HUES48 (cell line): ENCODE data around the gene GADL1.

Source experiments
- H3K27ac ChIP-seq: one replicate; pipeline ENCODE4 v1.7.0; 2013; ENCODE audit warnings: low read depth, low read length, inconsistent platforms
- H3K27me3 ChIP-seq: 2 replicates; pipeline ENCODE4 v1.6.1; 2013; ENCODE audit warnings: mild to moderate bottlenecking, low read length; ENCODE audit not compliant: control insufficient read depth, insufficient read depth
- H3K36me3 ChIP-seq: 2 replicates; pipeline ENCODE4 v1.6.1; 2013; ENCODE audit warnings: low read length; ENCODE audit not compliant: control insufficient read depth, insufficient read depth
- H3K4me1 ChIP-seq: 2 replicates; pipeline ENCODE4 v1.6.1; 2013; ENCODE audit warnings: mild to moderate bottlenecking, low read length; ENCODE audit not compliant: control insufficient read depth, insufficient read depth
- H3K4me3 ChIP-seq: 2 replicates; pipeline ENCODE4 v1.5.1; 2013; ENCODE audit warnings: mild to moderate bottlenecking, low read depth, low read length
- H3K9ac ChIP-seq: 2 replicates; pipeline ENCODE4 v1.6.1; 2013; ENCODE audit warnings: mild to moderate bottlenecking, low read depth, low read length, moderate library complexity
- H3K9me3 ChIP-seq: 2 replicates; pipeline ENCODE4 v1.6.1; 2013; ENCODE audit warnings: low read length; ENCODE audit not compliant: control insufficient read depth, insufficient read depth

GADL1 gene

DNA sequence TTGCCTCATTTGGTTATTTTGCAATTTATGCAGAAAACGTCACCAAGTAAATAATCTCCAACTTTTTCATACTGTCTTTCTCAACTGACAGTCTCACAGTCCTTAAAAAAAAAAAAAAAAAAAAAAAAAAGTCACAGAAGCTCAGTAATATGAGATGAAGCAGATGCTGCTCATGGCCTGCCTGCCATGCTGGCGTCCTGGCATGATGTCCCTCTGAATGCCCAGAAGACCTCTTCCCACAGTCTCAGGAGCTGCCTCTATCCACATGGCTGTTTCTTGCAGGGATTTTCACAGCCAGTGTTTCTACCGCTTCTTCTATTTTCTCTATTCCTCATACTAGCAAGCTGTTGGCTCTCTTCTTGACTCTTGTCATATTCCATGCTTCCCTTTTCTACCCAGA is 200.3 kb downstream of the GADL1 start:
- Histone ChIP-seq H3K4me3 (no peak overlapping the region), H3K9ac (no peak overlapping the region), H3K4me1 (peaks cover 30% of the 10 kb centered on the region), H3K36me3 (peaks cover 31% of the 10 kb centered on the region), H3K27ac (no peak overlapping the region), H3K27me3 (no peaks in the 10 kb centered on the region), H3K9me3 (no peaks in the 10 kb centered on the region)

DNA sequence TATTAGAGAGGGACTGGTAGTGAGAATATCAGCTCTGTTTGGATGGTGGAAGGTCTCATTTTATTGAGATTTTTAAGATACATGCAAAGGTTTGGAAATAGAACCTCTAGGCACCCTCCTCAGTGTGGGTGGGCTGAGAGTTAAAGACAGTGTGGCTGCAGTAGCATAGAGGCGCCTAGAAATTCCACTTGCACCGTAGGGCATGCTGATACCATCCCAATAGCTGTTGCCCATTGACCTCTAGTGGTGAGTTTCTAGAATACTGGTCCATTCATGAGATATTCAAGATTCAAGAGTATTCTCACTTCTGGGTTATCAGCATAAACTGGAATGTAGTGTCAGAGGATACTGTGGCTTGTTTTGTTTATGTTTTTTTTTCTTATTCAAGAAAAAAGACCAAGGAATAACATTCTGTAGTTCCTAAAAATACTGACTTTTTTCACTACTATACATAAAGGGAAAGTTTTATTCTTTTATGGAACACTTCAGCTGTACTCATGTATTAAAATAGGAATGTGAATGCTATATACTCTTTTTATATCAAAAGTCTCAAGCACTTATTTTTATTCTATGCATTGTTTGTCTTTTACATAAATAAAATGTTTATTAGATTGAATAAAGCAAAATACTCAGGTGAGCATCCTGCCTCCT is 200.9 kb downstream of the GADL1 start:
- Histone ChIP-seq H3K36me3 (peaks cover 36% of the 10 kb centered on the region), H3K27ac (no peak overlapping the region)

DNA sequence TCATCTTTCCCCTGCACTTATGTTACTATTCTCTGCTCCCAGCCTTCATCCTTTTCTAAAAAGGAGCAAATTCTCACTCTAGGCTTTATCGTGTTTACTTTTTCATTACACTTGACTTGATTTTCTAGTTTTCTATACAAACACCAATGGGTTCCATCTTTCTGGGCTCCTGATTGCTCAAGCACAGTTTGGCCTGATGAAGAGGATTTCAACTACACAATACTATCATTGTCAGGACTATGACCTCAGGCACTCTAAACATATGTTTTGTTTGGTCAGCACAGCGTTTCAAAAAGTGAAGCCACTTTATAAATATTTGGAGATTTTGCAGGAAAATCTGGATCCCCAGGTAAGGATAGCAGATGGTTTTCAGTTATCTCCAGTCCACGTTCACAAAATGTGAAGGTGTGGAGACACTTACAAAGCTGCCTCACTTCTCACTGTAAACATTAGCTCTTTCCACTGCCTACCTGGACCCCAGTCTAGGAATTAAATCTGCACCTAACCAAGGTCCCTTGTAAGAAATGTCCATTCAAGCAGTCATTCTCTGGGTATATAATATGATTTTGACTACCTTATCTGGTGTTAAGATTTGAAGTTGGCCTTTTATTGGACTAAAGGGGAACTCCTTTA is 201.8 kb downstream of the GADL1 start:
- H3K4me1 ChIP-seq = peaks cover 37% of the 10 kb centered on the region

More for the DNA sequence above, 200.9 kb downstream of the GADL1 start:
- no peaks in the 10 kb centered on the region for H3K27me3 ChIP-seq
- peaks cover 30% of the 10 kb centered on the region for H3K4me1 ChIP-seq
- H3K9ac ChIP-seq = no peak overlapping the region
- no peaks in the 10 kb centered on the region for H3K9me3 ChIP-seq
- H3K4me3 ChIP-seq = no peak overlapping the region

GRCh38 chr3:30691944-30692343 is 202.5 kb downstream of the GADL1 start:
- Histone ChIP-seq H3K36me3 (peaks cover 50% of the 10 kb centered on the region), H3K4me3 (no peak overlapping the region), H3K27ac (no peak overlapping the region), H3K9ac (no peak overlapping the region), H3K27me3 (no peaks in the 10 kb centered on the region), H3K9me3 (no peaks in the 10 kb centered on the region), H3K4me1 (peaks cover 38% of the 10 kb centered on the region)

More for the DNA sequence above, 201.8 kb downstream of the GADL1 start:
- H3K36me3 ChIP-seq = peaks cover 46% of the 10 kb centered on the region
- no peaks in the 10 kb centered on the region for H3K9me3 ChIP-seq
- H3K9ac ChIP-seq = no peak overlapping the region
- H3K4me3 ChIP-seq = no peak overlapping the region
- H3K27me3 ChIP-seq = no peaks in the 10 kb centered on the region
- H3K27ac ChIP-seq = no peak overlapping the region

GRCh38 chr3:30691249-30691880 is 203.1 kb downstream of the GADL1 start:
- Histone ChIP-seq H3K9me3 (no peaks in the 10 kb centered on the region), H3K27ac (no peak overlapping the region)

GRCh38 chr3:30690199-30690598 is 204.3 kb downstream of the GADL1 start:
- H3K36me3 ChIP-seq = peaks cover 50% of the 10 kb centered on the region
- no peak overlapping the region for H3K27ac ChIP-seq
- H3K9ac ChIP-seq = no peak overlapping the region
- H3K9me3 ChIP-seq = no peaks in the 10 kb centered on the region
- no peaks in the 10 kb centered on the region for H3K27me3 ChIP-seq
- H3K4me3 ChIP-seq = no peak overlapping the region
- H3K4me1 ChIP-seq = peaks cover 20% of the 10 kb centered on the region

More at GRCh38 chr3:30691249-30691880, 203.1 kb downstream of the GADL1 start:
- H3K36me3 ChIP-seq = peaks cover 50% of the 10 kb centered on the region
- no peak overlapping the region for H3K9ac ChIP-seq
- H3K4me1 ChIP-seq = peaks cover 32% of the 10 kb centered on the region
- no peak overlapping the region for H3K4me3 ChIP-seq
- H3K27me3 ChIP-seq = no peaks in the 10 kb centered on the region

DNA sequence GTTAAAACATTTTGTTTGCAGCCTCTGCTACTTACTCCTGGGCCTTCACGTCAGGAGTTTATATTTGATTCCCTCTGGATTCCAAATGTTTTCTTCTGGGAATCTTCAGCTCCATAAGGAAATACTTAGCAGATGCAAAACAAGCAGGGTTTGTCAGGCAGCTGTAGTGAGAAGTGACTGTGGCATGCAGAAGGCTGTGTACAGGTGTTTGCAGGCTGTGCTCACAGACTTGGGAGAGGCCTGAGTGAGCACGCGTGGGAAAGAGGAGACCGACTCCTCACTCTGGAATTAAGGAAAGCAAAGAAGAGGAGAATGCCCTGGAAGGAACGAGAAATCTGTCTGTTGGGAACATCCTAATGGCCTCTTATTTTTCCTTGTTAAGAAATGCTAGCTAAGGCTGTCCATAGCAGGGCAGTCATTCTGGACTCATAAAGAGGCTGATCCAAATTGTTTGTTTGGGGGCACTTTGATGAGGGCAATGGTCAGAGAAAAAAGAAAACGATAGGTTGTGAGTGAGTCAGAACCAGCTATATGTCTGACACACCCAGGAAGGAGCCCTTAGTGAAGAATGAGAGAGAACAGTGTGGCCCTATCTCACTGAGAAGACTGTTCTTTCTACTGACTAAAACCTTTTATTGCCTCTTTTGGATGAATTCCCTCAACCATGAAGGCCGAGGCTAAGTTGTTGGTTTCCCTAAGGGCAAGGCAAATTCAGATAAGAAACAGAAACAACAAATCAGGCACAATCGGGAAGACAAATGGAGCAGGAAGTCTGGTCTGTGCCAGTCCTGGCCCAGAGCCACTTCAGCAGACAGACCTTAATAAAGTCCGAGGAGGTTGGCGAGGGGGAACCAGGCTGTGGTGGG is 205.5 kb downstream of the GADL1 start:
- Histone ChIP-seq H3K9ac (no peak overlapping the region), H3K27me3 (no peaks in the 10 kb centered on the region), H3K36me3 (peaks cover 50% of the 10 kb centered on the region), H3K4me1 (peaks cover 13% of the 10 kb centered on the region), H3K4me3 (no peak overlapping the region), H3K27ac (no peak overlapping the region), H3K9me3 (no peaks in the 10 kb centered on the region)

DNA sequence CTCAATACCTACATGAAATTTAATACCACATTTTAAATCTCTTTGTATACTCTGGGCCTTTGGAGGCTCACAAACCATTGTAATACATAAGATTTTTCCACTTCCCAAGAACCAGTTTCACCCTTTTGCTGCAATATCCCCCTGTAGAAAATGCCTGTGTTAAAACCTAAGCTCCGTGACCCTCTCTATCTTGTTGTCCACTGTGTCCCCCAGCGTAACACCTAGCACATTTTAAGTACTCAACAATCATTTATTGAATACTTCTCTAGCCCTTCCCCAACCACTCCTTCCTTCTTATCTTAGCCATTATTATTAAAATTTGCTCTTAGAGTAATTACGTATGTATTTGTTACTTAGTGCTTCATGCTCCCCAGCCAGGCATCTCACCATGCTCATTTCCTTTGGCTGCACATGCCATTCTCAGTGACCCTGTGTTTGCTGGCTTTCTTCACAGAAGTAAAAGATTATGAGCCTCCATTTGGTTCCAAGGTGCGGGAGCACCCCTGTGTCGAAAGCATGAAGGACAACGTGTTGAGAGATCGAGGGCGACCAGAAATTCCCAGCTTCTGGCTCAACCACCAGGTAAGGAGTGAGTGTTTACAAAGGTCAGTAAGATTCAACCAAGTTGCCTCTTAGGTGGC is 206.4 kb downstream of the GADL1 start:
- peaks cover 9% of the 10 kb centered on the region for H3K4me1 ChIP-seq
- no peaks in the 10 kb centered on the region for H3K9me3 ChIP-seq
- H3K36me3 ChIP-seq = peaks cover 50% of the 10 kb centered on the region
- H3K27ac ChIP-seq = no peak overlapping the region
- H3K4me3 ChIP-seq = no peak overlapping the region
- H3K9ac ChIP-seq = no peak overlapping the region
- no peaks in the 10 kb centered on the region for H3K27me3 ChIP-seq

- Histone ChIP-seq H3K9me3 (no peaks in the 10 kb centered on the region), H3K4me1 (peaks cover 12% of the 10 kb centered on the region; the same call in 1 of the 2 replicates), H3K27ac (no peak overlapping the region), H3K36me3 (peaks cover 44% of the 10 kb centered on the region), H3K27me3 (no peaks in the 10 kb centered on the region), H3K4me3 (no peak overlapping the region), H3K9ac (no peak overlapping the region)
Observed at GRCh38 chr3:30686799-30687198, 207.7 kb downstream of the GADL1 start.

GRCh38 chr3:30686176-30686575 is 208.3 kb downstream of the GADL1 start:
- Histone ChIP-seq H3K27me3 (no peaks in the 10 kb centered on the region), H3K36me3 (peaks cover 39% of the 10 kb centered on the region), H3K9ac (no peak overlapping the region), H3K27ac (no peak overlapping the region), H3K4me3 (no peak overlapping the region), H3K4me1 (peaks cover 18% of the 10 kb centered on the region), H3K9me3 (no peaks in the 10 kb centered on the region)
